GM21717 (cell line): ENCODE results near the gene ISG20.
"Not testable (repeated sequence)": the region's sequence is repeated elsewhere in the genome, so short reads cannot be mapped to it uniquely, and the experiment has no call there.

Experiments
- ATAC-seq: cut with Tn5 transposase; IDR thresholded peaks from one replicate; pipeline ENCODE4 v1.9.1; 2021; ENCODE audit warnings: mild to moderate bottlenecking, moderate library complexity; ENCODE audit not compliant: unreplicated experiment

Gene ISG20

DNA sequence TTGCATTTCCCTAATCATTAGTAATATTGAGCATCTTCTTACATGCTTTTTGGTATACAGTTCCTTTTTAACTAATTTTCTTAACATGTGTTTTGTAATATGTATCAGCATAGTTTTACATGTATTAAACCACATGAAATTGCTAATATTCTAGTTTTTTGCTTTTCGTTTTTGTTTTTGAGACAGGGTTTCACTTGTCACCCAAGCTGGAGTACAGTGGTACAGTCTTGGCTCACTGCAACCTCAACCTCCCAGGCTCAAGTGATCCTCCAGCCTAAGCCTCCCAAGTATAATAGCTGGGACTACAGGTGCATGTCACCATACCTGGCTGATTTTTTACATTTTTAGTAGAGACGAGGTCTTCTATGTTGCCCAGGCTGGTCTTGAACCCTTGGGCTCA, 4.4 kb upstream of the ISG20 start:
- ATAC-seq: no peak

- ATAC-seq: peak; percentile 27
These were observed 3.5 kb upstream of the ISG20 start for GRCh38 chr15:88635318-88635717.

DNA sequence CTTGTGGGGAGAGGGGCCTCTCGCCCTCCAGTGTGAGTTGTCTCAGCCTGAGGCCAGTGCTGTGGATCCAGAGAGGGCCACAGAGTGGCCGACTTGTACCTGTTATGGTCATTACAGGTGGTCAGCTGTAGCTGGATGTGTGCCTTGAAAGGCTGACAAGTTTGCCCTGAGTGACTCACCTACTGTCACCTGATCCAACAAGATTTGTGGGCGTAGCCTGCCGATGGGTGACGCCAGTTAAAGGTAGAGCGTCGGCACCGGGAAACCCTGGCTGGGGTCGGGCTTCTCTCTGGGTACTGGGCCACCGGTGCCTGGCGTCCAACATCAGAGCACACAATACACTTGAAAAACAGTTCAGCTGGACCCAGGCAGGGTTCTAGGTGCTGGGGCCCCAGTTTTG, 2.8 kb upstream of the ISG20 start:
- no peak for ATAC-seq

GRCh38 chr15:88636654-88637053, 2.2 kb upstream of the ISG20 start:
- ATAC-seq: no peak

- no peak for ATAC-seq
These were observed 1.4 kb upstream of the ISG20 start for GRCh38 chr15:88637436-88637835.

DNA sequence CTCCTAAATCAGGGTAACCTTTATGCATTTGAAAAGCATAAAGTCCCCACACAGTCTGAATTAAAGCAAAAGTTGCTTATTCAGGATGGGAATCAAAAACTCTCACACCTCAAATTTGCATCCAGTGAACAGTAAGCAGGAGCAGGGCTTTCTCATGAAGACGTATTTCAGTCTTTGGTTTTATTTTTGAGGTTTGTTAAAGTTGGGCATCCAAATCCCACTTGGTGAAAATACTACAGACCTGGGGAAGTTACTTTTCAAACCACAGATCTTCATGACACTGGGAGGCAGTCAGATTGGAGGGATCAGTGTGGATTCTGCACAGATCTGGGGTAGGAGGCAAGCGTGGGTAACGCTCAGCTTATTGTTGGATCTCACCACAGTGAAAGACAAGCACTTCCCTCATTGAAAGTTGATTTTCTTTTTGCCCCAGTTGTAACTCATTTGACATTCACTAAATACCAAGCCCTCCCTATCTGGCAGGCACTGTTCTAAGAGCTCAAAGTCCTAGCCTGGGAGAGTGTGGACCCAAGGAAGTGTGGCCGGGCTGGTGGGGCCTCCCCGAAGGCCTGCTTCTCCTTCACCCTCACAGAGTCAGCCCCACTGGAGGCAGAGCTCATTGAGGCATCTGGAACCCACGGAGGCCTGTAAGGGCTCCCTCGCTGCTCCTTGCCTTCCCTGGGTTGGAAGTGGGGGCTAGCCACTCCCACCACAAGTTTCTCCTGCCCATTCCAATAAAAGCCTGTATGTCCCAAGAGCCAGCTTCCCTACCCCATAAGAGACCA, 783 bp upstream of the ISG20 start:
- ATAC-seq: no peak

DNA sequence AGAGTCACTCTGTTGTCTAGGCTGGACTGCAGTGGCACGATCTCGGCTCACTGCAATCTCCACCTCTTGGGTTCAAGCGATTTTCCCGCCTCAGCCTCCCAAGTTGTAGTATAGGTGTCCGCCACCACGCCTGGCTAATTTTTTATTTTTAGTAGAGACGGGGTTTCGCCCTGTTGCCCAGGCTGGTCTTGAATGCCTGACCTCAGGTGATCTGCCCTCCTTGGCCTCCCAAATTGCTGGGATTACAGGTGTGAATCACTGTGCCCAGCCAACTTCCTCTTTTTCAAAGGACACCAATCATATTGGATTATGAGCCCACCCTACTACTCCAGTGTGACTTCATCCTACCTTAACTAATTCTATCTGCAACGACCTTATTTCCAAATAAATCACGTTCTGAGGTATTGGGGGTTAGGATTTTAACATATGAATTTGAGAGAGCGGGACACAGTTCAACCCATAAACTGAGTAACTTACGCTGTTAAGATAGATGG, 3.2 kb downstream of the ISG20 start:
- no peak for ATAC-seq

- not testable (repeated sequence) for ATAC-seq
These were observed 3.7 kb downstream of the ISG20 start for GRCh38 chr15:88642514-88642913.

- ATAC-seq: no peak
These were observed 5.9 kb downstream of the ISG20 start for GRCh38 chr15:88644741-88645140.

DNA sequence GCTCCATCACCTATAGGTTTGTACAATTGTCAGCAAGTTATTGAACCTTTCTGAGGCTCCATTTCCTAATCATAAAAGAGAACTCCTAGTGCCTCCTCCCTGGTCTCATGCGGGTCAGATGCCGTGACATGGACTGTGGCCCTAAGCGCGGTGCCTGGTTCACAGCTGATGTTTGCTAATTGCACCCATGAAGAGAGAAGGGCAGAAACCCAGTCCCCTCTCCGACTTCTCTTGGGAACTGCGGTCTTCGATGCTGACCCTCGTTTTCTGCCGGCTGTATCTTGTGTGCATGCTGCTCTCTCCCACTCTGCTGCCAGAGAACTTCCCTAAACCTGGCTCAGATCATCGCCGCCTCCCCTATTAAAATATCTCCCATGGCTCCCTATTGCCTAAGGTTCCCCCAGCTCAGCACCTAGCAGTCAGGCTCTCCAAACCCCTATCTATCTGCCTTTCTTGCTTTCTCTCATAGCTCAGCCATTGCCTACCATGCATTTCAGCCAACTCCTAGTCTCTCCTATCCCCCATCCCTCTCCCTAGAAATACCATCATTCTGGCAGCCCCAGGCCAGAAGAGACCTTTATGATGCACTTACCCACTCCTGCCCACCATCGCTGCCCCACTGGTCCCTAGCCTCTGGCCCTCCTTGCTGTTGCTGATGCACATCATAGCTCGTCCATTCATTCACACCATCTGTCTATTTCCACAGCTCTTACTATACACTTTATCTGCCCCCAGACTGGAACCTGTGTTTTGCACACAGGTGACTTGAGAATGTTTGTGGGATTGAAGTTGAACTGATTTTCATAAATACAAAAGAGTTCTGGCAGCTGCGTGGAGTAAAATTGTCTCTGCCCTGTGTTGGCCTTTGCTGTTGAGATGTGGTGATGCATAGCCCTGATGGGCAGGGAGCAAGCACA, 6.6 kb downstream of the ISG20 start:
- ATAC-seq: no peak

DNA sequence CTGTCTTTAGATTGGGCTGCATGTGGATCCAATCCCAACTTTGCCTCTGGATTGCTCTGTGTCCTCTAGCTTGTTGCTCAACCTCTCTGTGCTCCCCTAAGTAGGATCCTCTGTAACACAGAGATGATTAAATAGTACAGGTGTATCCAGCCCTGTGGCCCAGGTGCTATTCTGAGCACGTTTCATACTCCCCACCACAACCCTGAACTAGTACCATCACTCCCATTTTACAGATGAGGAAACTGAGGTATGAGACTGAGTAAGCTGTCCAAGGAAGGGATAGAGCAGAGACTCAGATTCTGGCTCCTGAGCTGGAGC, 7.2 kb downstream of the ISG20 start:
- no peak for ATAC-seq

GRCh38 chr15:88646951-88647350, 8.1 kb downstream of the ISG20 start:
- ATAC-seq: no peak

DNA sequence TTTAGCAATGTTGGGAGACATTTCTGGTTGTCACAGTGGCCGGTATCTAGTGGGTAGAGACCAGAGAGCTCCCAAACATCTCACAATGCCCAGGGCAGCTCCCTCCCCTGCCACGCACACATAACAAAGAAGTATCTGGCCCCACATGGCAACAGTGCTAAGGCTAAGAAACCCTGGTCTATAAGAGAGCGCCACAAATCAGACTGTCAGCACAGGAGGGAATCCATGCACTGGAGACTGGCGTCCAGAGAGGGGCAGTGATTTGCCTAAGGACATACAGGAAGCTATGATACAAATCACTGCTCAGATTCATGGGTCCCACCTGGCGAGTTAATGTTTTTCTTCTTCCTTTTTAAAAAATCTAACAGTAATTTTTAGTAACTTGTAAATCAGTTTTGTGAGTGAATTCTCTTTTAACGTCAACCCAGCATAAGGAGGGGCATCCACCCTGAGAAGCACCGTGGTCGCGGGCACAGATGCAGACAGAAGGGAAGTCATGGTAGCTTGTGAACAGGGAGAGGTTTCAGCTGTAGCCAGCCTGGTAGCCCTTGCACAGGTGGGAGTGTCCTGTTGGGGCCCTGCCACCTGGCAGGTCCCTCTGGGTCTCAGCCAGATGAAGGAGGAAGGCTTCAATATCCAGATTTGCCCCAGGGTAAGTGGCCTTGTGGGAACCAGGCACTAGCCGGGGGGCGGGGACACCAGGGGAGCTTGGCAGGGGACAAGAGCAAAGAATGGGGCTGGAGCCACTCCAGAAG, 8.7 kb downstream of the ISG20 start:
- ATAC-seq: no peak

DNA sequence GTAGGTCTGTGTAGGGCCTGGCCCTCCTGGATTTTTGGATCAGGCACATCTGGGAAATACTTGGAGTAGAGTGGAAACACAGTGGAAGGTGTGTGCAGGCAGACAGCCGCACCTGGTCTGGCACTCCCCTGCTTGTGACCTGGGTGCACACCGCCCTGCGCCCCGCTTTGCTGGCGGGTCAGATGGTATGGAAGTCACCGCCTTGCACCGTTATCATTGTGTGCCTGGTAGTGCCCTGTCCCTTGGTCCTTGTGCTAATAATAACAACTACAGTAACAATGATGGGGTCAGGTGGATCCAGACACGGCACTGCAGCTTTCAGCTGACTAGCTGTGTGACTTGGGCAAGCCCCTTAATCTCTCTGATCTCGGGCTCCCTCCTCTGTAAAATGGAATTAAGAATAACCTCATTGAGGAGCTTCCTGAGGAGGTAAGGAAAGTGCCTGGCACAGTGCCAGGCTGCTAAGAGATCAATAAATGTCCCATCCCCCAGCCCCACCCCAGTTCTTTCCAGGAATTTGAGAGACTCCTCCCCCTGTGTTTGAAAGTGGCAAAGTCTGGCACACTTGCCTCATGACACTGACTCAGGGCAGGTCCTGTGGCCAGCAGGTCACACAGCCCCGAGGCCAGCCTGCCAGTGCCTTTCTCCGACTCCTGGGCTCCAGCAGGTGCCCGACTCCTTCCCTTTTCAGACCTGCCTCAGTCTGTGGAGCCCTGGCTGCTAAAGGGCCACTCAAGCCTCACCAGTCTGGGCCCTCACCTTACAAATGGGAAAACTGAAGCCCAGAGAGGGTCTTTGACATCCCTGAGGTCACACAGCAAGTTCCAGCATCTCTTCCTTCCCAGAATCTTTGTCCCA, 9.8 kb downstream of the ISG20 start:
- ATAC-seq: no peak

DNA sequence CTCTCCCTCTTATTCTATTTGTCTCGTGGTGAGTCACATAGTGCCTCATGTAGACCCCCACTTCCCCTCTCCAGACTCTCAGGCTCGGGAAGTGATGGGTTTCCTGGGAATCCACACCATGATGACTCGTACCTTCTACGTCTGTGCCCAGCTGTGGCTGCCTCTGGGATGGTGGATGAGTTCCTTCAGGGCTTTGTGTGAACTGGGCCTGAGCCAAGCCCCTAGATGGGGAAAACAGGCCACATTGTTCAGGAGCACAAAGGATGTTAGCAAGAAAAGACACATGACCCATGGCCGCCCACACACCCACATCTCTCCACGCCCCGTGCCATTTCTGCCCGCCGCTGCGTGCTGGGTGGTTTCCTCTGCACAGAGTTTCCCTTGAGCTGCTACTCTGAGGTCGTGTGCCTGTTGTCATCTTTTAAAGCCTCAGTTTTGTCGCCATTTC, 10.5 kb downstream of the ISG20 start:
- ATAC-seq: peak; percentile 55

DNA sequence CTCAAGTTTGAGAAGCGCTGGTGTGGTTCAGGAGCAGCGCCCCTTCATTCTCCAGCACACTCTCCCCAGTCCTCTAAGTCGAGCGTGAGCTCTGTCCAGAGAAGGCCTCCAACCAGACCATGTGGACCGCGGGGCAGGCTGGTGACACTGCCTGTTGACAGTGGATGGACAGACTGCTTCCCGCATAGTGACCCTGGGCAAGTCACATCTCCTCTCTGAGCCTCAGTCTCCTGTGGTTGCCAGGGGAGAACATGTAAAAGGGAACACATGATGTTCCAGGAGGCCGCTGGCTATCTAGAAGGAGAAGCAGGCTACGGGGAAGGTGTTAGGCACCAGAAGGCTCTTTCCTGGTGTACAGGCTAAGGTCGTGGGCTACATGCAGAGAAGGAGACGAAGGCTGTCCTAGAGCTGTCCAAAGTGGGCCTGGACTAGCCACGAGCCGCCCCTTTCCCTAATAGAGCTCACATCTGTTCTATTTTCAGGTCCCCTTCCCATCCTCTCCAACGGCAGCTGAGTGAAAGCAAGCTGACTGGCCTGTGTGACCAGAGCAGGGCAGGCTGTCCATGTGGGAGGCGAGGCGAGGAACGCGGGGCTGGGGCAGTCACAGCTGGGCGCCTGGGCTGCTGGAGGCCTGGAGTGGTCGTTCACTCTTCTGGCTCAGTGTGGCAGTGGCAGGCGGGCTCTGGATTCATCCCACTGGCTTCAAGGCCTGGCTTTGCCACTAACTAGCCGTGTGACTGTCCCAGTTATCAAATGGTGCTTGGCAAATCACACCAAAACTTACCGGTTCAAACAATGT, 11.1 kb downstream of the ISG20 start:
- ATAC-seq: no peak

DNA sequence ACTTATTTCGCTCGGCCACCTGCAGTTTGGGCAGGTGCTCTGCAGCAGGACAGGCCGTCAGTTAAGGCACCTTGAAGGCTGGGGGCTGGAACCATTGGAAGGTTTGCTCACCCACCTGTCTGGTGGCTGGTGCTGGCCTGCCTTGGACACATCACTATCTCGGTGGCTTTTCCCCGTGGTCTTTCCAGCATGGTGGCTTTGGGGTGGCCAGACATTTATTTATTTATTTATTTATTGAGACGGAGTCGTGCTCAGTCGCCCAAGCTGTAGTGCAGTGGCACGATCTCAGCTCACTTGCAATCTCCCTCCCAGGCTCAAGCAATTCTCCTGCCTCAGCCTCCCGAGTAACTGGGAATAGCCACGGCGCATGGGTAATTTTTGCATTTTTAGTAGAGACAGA, 11.7 kb downstream of the ISG20 start:
- ATAC-seq: no peak

DNA sequence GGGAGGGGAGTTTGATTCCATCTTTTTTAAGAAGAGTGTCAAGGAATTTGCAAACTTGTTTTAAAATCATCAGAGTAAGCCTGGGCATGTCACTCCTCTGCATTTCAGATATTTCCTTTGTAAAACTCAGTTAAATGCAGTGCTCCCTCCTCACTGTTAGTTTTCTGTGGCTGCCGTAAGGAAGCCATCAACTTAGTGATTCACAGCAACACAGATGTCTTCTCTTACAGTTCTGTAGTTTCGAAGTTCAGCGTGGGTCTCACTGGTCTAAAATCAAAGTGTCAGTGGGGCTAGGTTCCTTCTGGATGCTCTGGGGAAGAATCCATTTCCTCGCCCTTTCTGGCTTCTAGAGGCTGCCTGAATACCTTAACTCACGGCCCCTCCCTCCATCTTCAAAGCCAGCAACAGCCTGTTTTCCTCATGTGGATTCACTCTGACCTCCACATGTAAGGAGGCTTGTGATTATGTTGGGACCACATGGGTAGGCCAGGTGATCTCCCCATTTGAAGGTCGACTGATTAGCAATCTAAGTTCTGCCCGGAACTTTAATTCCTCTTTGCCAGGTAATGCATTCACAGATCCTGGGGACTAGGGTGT, 12.4 kb downstream of the ISG20 start:
- ATAC-seq: no peak

- no peak for ATAC-seq
These were observed 13.2 kb downstream of the ISG20 start for GRCh38 chr15:88651971-88652370.
